ENCODE data around the gene PYGM. TPM values are rescaled to one million over a fixed set of nuclear protein-coding genes. Genes with fewer than 3 reads are reported as not detected.

Gene PYGM
- total RNA-seq, 2 experiments from 2014 or later: 3.8 to 7.2 TPM

GRCh38 chr11:64716473-64717267 lies 43.1 kb downstream of the PYGM start:
- no peaks in the 10 kb centered on the region for H3K36me3 Mint-ChIP-seq
- peaks cover 8% of the 10 kb centered on the region for H3K4me1 Mint-ChIP-seq
- POLR2A ChIA-PET: no interaction called here
- no peak for DNase-seq
- peaks cover 65% of the 10 kb centered on the region for H3K27me3 Mint-ChIP-seq
- no peak overlapping the region for H3K4me3 Mint-ChIP-seq
- no peaks in the 10 kb centered on the region for H3K9me3 Mint-ChIP-seq
- no peak for ATAC-seq (ENCODE audit: low read depth)
- no peak overlapping the region for H3K27ac Mint-ChIP-seq

GRCh38 chr11:64715756-64716472 lies 43.9 kb downstream of the PYGM start:
- H3K36me3 Mint-ChIP-seq: no peaks in the 10 kb centered on the region
- H3K4me3 Mint-ChIP-seq: no peak overlapping the region
- POLR2A ChIA-PET: no interaction called here
- H3K9me3 Mint-ChIP-seq: no peaks in the 10 kb centered on the region
- DNase-seq: no peak
- peaks cover 13% of the 10 kb centered on the region for H3K4me1 Mint-ChIP-seq
- peaks cover 64% of the 10 kb centered on the region for H3K27me3 Mint-ChIP-seq
- ATAC-seq (ENCODE audit: low read depth): no peak
- no peak overlapping the region for H3K27ac Mint-ChIP-seq

- no peaks in the 10 kb centered on the region for H3K36me3 Mint-ChIP-seq
- DNase-seq: no peak
- POLR2A ChIA-PET: no interaction called here
- H3K9me3 Mint-ChIP-seq: no peaks in the 10 kb centered on the region
- H3K4me1 Mint-ChIP-seq: peaks cover 15% of the 10 kb centered on the region
- no peak overlapping the region for H3K27ac Mint-ChIP-seq
- ATAC-seq (ENCODE audit: low read depth): no peak
- peaks cover 65% of the 10 kb centered on the region for H3K27me3 Mint-ChIP-seq
- H3K4me3 Mint-ChIP-seq: no peak overlapping the region
Observed at GRCh38 chr11:64715110-64715509, 44.7 kb downstream of the PYGM start.

GRCh38 chr11:64714666-64715065 lies 45.1 kb downstream of the PYGM start:
- Mint-ChIP-seq H3K27me3 (peaks cover 69% of the 10 kb centered on the region), H3K27ac (no peak overlapping the region), H3K4me1 (peaks cover 15% of the 10 kb centered on the region), H3K4me3 (no peak overlapping the region), H3K36me3 (no peaks in the 10 kb centered on the region), H3K9me3 (no peaks in the 10 kb centered on the region)
- DNase-seq (no peak), ATAC-seq (ENCODE audit: low read depth) (no peak)
- POLR2A ChIA-PET: no interaction called here

- DNase-seq (no peak), ATAC-seq (ENCODE audit: low read depth) (no peak)
- H3K4me3 Mint-ChIP-seq: no peak overlapping the region
- POLR2A ChIA-PET: no interaction called here
- H3K36me3 Mint-ChIP-seq: no peaks in the 10 kb centered on the region
- peaks cover 70% of the 10 kb centered on the region for H3K27me3 Mint-ChIP-seq
- H3K9me3 Mint-ChIP-seq: no peaks in the 10 kb centered on the region
- H3K27ac Mint-ChIP-seq: no peak overlapping the region
- H3K4me1 Mint-ChIP-seq: peaks cover 15% of the 10 kb centered on the region
Observed at GRCh38 chr11:64713781-64714363, 45.9 kb downstream of the PYGM start.

- H3K27ac Mint-ChIP-seq: no peak overlapping the region
- no peak for DNase-seq
- H3K27me3 Mint-ChIP-seq: peaks cover 73% of the 10 kb centered on the region
- H3K4me1 Mint-ChIP-seq: peaks cover 15% of the 10 kb centered on the region
- POLR2A ChIA-PET: no interaction called here
- H3K4me3 Mint-ChIP-seq: no peak overlapping the region
- ATAC-seq (ENCODE audit: low read depth): peak; percentile 41
- H3K36me3 Mint-ChIP-seq: no peaks in the 10 kb centered on the region
- no peaks in the 10 kb centered on the region for H3K9me3 Mint-ChIP-seq
Observed at GRCh38 chr11:64713016-64713707, 46.6 kb downstream of the PYGM start.

- Mint-ChIP-seq H3K4me3 (peak overlapping the region; percentile 2), H3K27me3 (peaks cover 76% of the 10 kb centered on the region), H3K27ac (peak overlapping the region; percentile 8), H3K4me1 (peaks cover 15% of the 10 kb centered on the region), H3K36me3 (no peaks in the 10 kb centered on the region), H3K9me3 (no peaks in the 10 kb centered on the region)
- POLR2A ChIA-PET: no interaction called here
- ATAC-seq (ENCODE audit: low read depth): no peak
- DNase-seq: no peak
Observed at GRCh38 chr11:64712430-64713015, 47.3 kb downstream of the PYGM start.

- DNase-seq (no peak), ATAC-seq (ENCODE audit: low read depth) (no peak)
- peaks cover 15% of the 10 kb centered on the region for H3K4me1 Mint-ChIP-seq
Observed at GRCh38 chr11:64711956-64712362, 47.8 kb downstream of the PYGM start.

GRCh38 chr11:64711138-64711955 lies 48.4 kb downstream of the PYGM start:
- no peaks in the 10 kb centered on the region for H3K36me3 Mint-ChIP-seq
- H3K4me1 Mint-ChIP-seq: peaks cover 14% of the 10 kb centered on the region
- H3K4me3 Mint-ChIP-seq: no peak overlapping the region
- POLR2A ChIA-PET: no interaction called here
- peaks cover 67% of the 10 kb centered on the region for H3K27me3 Mint-ChIP-seq
- ATAC-seq (ENCODE audit: low read depth): no peak
- no peaks in the 10 kb centered on the region for H3K9me3 Mint-ChIP-seq
- DNase-seq: no peak
- no peak overlapping the region for H3K27ac Mint-ChIP-seq

More at GRCh38 chr11:64711956-64712362, 47.8 kb downstream of the PYGM start:
- no peaks in the 10 kb centered on the region for H3K36me3 Mint-ChIP-seq
- H3K9me3 Mint-ChIP-seq: no peaks in the 10 kb centered on the region
- POLR2A ChIA-PET: no interaction called here
- H3K27me3 Mint-ChIP-seq: peaks cover 72% of the 10 kb centered on the region
- no peak overlapping the region for H3K27ac Mint-ChIP-seq
- peak overlapping the region; percentile 2 for H3K4me3 Mint-ChIP-seq

- POLR2A ChIA-PET: no interaction called here
- Mint-ChIP-seq H3K36me3 (no peaks in the 10 kb centered on the region), H3K27me3 (peaks cover 62% of the 10 kb centered on the region), H3K9me3 (no peaks in the 10 kb centered on the region), H3K27ac (no peak overlapping the region), H3K4me1 (peaks cover 12% of the 10 kb centered on the region), H3K4me3 (no peak overlapping the region)
- no peak for ATAC-seq (ENCODE audit: low read depth)
- DNase-seq: no peak
Observed at GRCh38 chr11:64710418-64711137, 49.2 kb downstream of the PYGM start.

- Mint-ChIP-seq H3K4me1 (peaks cover 2% of the 10 kb centered on the region), H3K27ac (no peak overlapping the region), H3K27me3 (peaks cover 56% of the 10 kb centered on the region), H3K36me3 (no peaks in the 10 kb centered on the region), H3K4me3 (no peak overlapping the region), H3K9me3 (no peaks in the 10 kb centered on the region)
- POLR2A ChIA-PET: no interaction called here
- ATAC-seq (ENCODE audit: low read depth): no peak
- DNase-seq: no peak
Observed at GRCh38 chr11:64705501-64705900, 54.3 kb downstream of the PYGM start.

GRCh38 chr11:64703048-64703447 lies 56.7 kb downstream of the PYGM start:
- POLR2A ChIA-PET: interaction anchor here (0.7 kb wide), 1 partner anchor 256 kb away, joined by 4 read pairs; no protein-coding TSS in a partner anchor
- ATAC-seq (ENCODE audit: low read depth) (no peak), DNase-seq (no peak)
- Mint-ChIP-seq H3K27ac (no peak overlapping the region), H3K4me1 (peaks cover 2% of the 10 kb centered on the region), H3K4me3 (no peak overlapping the region), H3K36me3 (no peaks in the 10 kb centered on the region), H3K27me3 (peaks cover 40% of the 10 kb centered on the region), H3K9me3 (no peaks in the 10 kb centered on the region)
